ENCODE data around the gene MAML1.
"Not testable (repeated sequence)": the region's sequence is repeated elsewhere in the genome, so short reads cannot be mapped to it uniquely, and the experiment has no call there.

MAML1 gene

DNA sequence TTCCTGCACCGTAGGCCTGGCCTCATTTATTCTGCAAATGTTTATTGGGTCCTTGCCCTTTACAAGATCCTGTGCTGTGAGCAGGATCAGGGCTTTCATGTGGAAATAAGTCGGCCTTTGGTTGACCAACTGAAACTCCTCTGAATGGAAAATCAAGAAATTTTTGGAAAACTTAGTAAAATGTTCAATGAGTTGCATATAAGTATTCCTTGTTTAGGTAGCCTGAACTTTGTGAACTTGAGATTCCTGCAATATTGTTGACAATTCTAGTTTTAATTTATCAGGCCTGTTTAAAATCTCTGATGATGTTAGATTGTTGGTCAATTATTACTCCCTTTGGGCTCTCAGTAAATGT lies 1.1 kb downstream of the MAML1 start:
- peaks cover 57% of the 10 kb centered on the region for H3K4me1 ChIP-seq (ENCODE audit: control insufficient read depth, insufficient read depth, low read length)
- H3K27me3 ChIP-seq (replicated peaks; ENCODE audit: control insufficient read depth, insufficient read depth, low read length) = no peaks in the 10 kb centered on the region
- peaks cover 24% of the 10 kb centered on the region for H3K36me3 ChIP-seq (ENCODE audit: control insufficient read depth, insufficient read depth, low read length, severe bottlenecking)
- no peaks in the 10 kb centered on the region for H3K9me3 ChIP-seq (ENCODE audit: control insufficient read depth, low read length)
- peak overlapping the region; percentile 95 for H3K4me3 ChIP-seq (ENCODE audit: low read length)
- no peak for DNase-seq (ENCODE audit: low read depth)
- peak overlapping the region; percentile 93 for H3K9ac ChIP-seq (ENCODE audit: low read length)

DNA sequence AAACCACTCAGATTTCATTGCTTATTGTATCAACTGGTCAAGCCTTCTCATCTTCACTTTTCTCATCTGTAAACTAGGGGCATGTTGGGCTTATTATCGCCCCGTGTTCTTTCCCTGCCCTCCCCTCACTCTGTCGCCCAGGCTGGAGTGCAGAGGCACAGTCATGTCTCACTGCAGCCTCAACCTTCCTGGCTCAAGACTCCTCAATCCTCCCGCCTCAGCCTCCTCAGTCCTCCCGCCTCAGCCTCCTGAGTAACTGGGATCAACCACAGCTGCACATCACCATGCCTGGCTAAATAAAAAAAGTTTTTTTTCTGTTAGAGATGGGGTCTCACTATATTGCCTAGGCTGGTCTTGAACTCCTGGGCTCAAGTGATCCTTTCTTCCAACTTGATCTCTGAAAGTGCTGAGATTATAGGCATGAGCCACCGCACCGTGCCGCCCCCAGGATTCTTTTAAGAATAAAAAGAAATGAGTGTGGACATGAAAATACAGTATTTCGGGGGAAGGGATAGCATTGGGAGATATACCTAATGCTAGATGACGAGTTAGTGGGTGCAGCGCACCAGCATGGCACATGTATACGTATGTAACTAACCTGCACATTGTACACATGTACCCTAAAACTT lies 2.0 kb downstream of the MAML1 start:
- no peaks in the 10 kb centered on the region for H3K27me3 ChIP-seq (replicated peaks; ENCODE audit: control insufficient read depth, insufficient read depth, low read length)
- peaks cover 52% of the 10 kb centered on the region for H3K4me1 ChIP-seq (ENCODE audit: control insufficient read depth, insufficient read depth, low read length)
- peak overlapping the region; percentile 93 for H3K9ac ChIP-seq (ENCODE audit: low read length)
- no peak for DNase-seq (ENCODE audit: low read depth)
- H3K4me3 ChIP-seq (ENCODE audit: low read length) = peak overlapping the region; percentile 95
- peaks cover 17% of the 10 kb centered on the region for H3K36me3 ChIP-seq (ENCODE audit: control insufficient read depth, insufficient read depth, low read length, severe bottlenecking)
- H3K9me3 ChIP-seq (ENCODE audit: control insufficient read depth, low read length) = no peaks in the 10 kb centered on the region

DNA sequence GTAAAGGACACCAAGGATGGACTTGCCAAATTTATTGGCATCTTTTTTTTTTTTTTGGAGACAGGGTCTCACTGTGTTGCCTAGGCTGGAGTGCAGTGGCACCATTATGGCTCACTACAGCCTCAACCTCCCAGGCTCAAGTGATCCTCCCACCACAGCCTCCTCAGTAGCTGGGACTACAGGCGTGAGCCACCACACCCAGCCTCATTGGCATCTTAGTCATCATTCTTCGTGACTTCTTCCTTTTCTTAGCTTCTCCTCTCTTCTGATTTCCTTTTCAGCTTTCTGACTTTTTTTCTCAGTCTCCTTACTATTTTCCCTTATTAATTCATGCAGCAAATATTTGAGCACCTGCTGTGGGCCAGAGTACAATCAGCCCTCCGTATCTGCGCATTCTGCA lies 6.1 kb downstream of the MAML1 start:
- Histone ChIP-seq H3K9ac (ENCODE audit: low read length) (no peak overlapping the region), H3K9me3 (ENCODE audit: control insufficient read depth, low read length) (no peaks in the 10 kb centered on the region), H3K4me1 (ENCODE audit: control insufficient read depth, insufficient read depth, low read length) (peaks cover 29% of the 10 kb centered on the region), H3K4me3 (ENCODE audit: low read length) (no peak overlapping the region), H3K36me3 (ENCODE audit: control insufficient read depth, insufficient read depth, low read length, severe bottlenecking) (peaks cover 3% of the 10 kb centered on the region), H3K27me3 (replicated peaks; ENCODE audit: control insufficient read depth, insufficient read depth, low read length) (no peaks in the 10 kb centered on the region)
- DNase-seq (ENCODE audit: low read depth) = no peak

- not testable (repeated sequence) for H3K9me3 ChIP-seq (ENCODE audit: control insufficient read depth, low read length); H3K36me3 ChIP-seq (ENCODE audit: control insufficient read depth, insufficient read depth, low read length, severe bottlenecking); H3K27me3 ChIP-seq (replicated peaks; ENCODE audit: control insufficient read depth, insufficient read depth, low read length)
These were observed 11.5 kb downstream of the MAML1 start for GRCh38 chr5:179744106-179744505.

GRCh38 chr5:179746872-179747271 lies 14.2 kb downstream of the MAML1 start:
- Histone ChIP-seq H3K4me1 (ENCODE audit: control insufficient read depth, insufficient read depth, low read length) (no peaks in the 10 kb centered on the region), H3K9me3 (ENCODE audit: control insufficient read depth, low read length) (no peaks in the 10 kb centered on the region), H3K36me3 (ENCODE audit: control insufficient read depth, insufficient read depth, low read length, severe bottlenecking) (peaks cover 3% of the 10 kb centered on the region), H3K4me3 (ENCODE audit: low read length) (no peak overlapping the region), H3K27me3 (replicated peaks; ENCODE audit: control insufficient read depth, insufficient read depth, low read length) (no peaks in the 10 kb centered on the region), H3K9ac (ENCODE audit: low read length) (no peak overlapping the region)
- DNase-seq (ENCODE audit: low read depth) = no peak

More at GRCh38 chr5:179744106-179744505, 11.5 kb downstream of the MAML1 start:
- DNase-seq (ENCODE audit: low read depth); H3K9ac ChIP-seq (ENCODE audit: low read length); H3K4me1 ChIP-seq (ENCODE audit: control insufficient read depth, insufficient read depth, low read length); H3K4me3 ChIP-seq (ENCODE audit: low read length): not testable (repeated sequence)

- Histone ChIP-seq H3K9me3 (ENCODE audit: control insufficient read depth, low read length) (no peaks in the 10 kb centered on the region), H3K4me3 (ENCODE audit: low read length) (no peak overlapping the region), H3K4me1 (ENCODE audit: control insufficient read depth, insufficient read depth, low read length) (no peaks in the 10 kb centered on the region), H3K9ac (ENCODE audit: low read length) (no peak overlapping the region), H3K36me3 (ENCODE audit: control insufficient read depth, insufficient read depth, low read length, severe bottlenecking) (peaks cover 3% of the 10 kb centered on the region), H3K27me3 (replicated peaks; ENCODE audit: control insufficient read depth, insufficient read depth, low read length) (no peaks in the 10 kb centered on the region)
- no peak for DNase-seq (ENCODE audit: low read depth)
These were observed 15.2 kb downstream of the MAML1 start for GRCh38 chr5:179747811-179748210.

- H3K9me3 ChIP-seq (ENCODE audit: control insufficient read depth, low read length) = no peaks in the 10 kb centered on the region
- no peaks in the 10 kb centered on the region for H3K27me3 ChIP-seq (replicated peaks; ENCODE audit: control insufficient read depth, insufficient read depth, low read length)
- no peak overlapping the region for H3K4me3 ChIP-seq (ENCODE audit: low read length)
- no peak overlapping the region for H3K9ac ChIP-seq (ENCODE audit: low read length)
- H3K4me1 ChIP-seq (ENCODE audit: control insufficient read depth, insufficient read depth, low read length) = no peaks in the 10 kb centered on the region
- peaks cover 3% of the 10 kb centered on the region for H3K36me3 ChIP-seq (ENCODE audit: control insufficient read depth, insufficient read depth, low read length, severe bottlenecking)
- no peak for DNase-seq (ENCODE audit: low read depth)
These were observed 17.4 kb downstream of the MAML1 start for GRCh38 chr5:179749857-179750508.

- no peaks in the 10 kb centered on the region for H3K27me3 ChIP-seq (replicated peaks; ENCODE audit: control insufficient read depth, insufficient read depth, low read length)
- peaks cover 3% of the 10 kb centered on the region for H3K36me3 ChIP-seq (ENCODE audit: control insufficient read depth, insufficient read depth, low read length, severe bottlenecking)
- no peak for DNase-seq (ENCODE audit: low read depth)
These were observed 21.3 kb downstream of the MAML1 start for GRCh38 chr5:179753971-179754370.

DNA sequence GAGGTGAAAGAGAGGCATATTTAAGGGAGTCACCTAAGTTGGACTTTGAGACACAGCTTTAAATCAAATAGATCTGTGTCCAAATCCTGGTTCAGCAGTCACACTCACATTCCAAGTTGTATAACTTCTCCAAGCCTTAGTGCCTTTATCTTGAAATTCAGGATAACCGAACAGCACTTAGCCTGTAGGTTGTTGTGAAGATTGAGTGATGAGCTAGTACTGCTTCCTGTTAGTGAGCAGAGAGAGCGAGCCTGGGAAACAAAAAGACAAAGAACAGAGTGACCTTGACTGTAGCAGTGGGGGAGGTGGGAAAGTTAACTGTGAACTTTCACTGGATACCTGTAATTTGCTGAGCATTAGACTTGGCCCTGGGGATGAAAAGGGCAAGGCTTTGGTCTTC lies 22.4 kb downstream of the MAML1 start:
- DNase-seq (ENCODE audit: low read depth) = no peak
- H3K9ac ChIP-seq (ENCODE audit: low read length) = no peak overlapping the region

More at GRCh38 chr5:179753971-179754370, 21.3 kb downstream of the MAML1 start:
- H3K9me3 ChIP-seq (ENCODE audit: control insufficient read depth, low read length) = no peaks in the 10 kb centered on the region
- no peak overlapping the region for H3K4me3 ChIP-seq (ENCODE audit: low read length)
- peaks cover 8% of the 10 kb centered on the region for H3K4me1 ChIP-seq (ENCODE audit: control insufficient read depth, insufficient read depth, low read length)
- H3K9ac ChIP-seq (ENCODE audit: low read length) = no peak overlapping the region

DNA sequence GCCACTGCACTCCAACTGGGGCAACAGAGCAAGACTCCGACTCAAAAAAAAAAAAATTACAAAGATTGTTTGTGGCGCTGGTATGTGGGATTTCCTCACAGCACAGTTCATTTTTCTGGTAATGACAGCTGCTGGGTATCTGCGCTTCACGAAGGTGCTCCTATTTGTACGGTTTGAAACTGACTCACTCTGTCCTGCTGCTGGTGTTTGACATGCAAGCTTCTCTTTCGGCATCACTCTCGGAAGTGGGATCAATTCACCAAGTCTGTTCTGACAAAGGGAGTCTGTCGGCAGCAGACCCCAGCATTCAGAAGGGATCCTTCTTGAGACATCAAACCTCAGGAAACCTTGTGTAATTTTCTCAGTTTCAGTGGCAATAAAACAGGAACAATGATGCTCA lies 26.3 kb downstream of the MAML1 start:
- no peak for DNase-seq (ENCODE audit: low read depth)
- H3K36me3 ChIP-seq (ENCODE audit: control insufficient read depth, insufficient read depth, low read length, severe bottlenecking) = no peaks in the 10 kb centered on the region
- no peaks in the 10 kb centered on the region for H3K9me3 ChIP-seq (ENCODE audit: control insufficient read depth, low read length)
- H3K9ac ChIP-seq (ENCODE audit: low read length) = no peak overlapping the region
- H3K4me3 ChIP-seq (ENCODE audit: low read length) = no peak overlapping the region
- H3K4me1 ChIP-seq (ENCODE audit: control insufficient read depth, insufficient read depth, low read length) = peaks cover 40% of the 10 kb centered on the region
- H3K27me3 ChIP-seq (replicated peaks; ENCODE audit: control insufficient read depth, insufficient read depth, low read length) = no peaks in the 10 kb centered on the region

More for the DNA sequence above, 22.4 kb downstream of the MAML1 start:
- Histone ChIP-seq H3K4me3 (ENCODE audit: low read length) (no peak overlapping the region), H3K4me1 (ENCODE audit: control insufficient read depth, insufficient read depth, low read length) (peaks cover 16% of the 10 kb centered on the region), H3K9me3 (ENCODE audit: control insufficient read depth, low read length) (no peaks in the 10 kb centered on the region), H3K36me3 (ENCODE audit: control insufficient read depth, insufficient read depth, low read length, severe bottlenecking) (no peaks in the 10 kb centered on the region), H3K27me3 (replicated peaks; ENCODE audit: control insufficient read depth, insufficient read depth, low read length) (no peaks in the 10 kb centered on the region)

GRCh38 chr5:179759581-179760551 lies 27.2 kb downstream of the MAML1 start:
- Histone ChIP-seq H3K9ac (ENCODE audit: low read length) (no peak overlapping the region), H3K36me3 (ENCODE audit: control insufficient read depth, insufficient read depth, low read length, severe bottlenecking) (no peaks in the 10 kb centered on the region), H3K4me1 (ENCODE audit: control insufficient read depth, insufficient read depth, low read length) (peaks cover 47% of the 10 kb centered on the region)

More at GRCh38 chr5:179759581-179760551, 27.2 kb downstream of the MAML1 start:
- DNase-seq (ENCODE audit: low read depth) = no peak
- Histone ChIP-seq H3K9me3 (ENCODE audit: control insufficient read depth, low read length) (no peaks in the 10 kb centered on the region), H3K4me3 (ENCODE audit: low read length) (no peak overlapping the region), H3K27me3 (replicated peaks; ENCODE audit: control insufficient read depth, insufficient read depth, low read length) (no peaks in the 10 kb centered on the region)

Measured in adipocyte (in vitro differentiated cells).